ENCODE results near the gene NOP10.
A peak's percentile ranks its signal among the peaks of the same experiment; 100 is the strongest.
"Not testable (repeated sequence)": the region's sequence is repeated elsewhere in the genome, so short reads cannot be mapped to it uniquely, and the experiment has no call there.

NOP10 gene

GRCh38 chr15:34358948-34359347 is 16.0 kb upstream of the NOP10 start:
- ATAC-seq (no peak), DNase-seq (no peak)

- ATAC-seq (no peak), DNase-seq (no peak)
Observed at GRCh38 chr15:34358367-34358766, 15.4 kb upstream of the NOP10 start.

- DNase-seq (no peak), ATAC-seq (no peak)
Observed at GRCh38 chr15:34357653-34358052, 14.7 kb upstream of the NOP10 start.

- no peak for ATAC-seq
- no peak for DNase-seq
Observed at GRCh38 chr15:34355241-34355640, 12.3 kb upstream of the NOP10 start.

GRCh38 chr15:34354286-34354685 is 11.3 kb upstream of the NOP10 start:
- DNase-seq (no peak), ATAC-seq (no peak)

GRCh38 chr15:34353627-34354026 is 10.7 kb upstream of the NOP10 start:
- DNase-seq (no peak), ATAC-seq (no peak)

GRCh38 chr15:34352996-34353395 is 10.1 kb upstream of the NOP10 start:
- ATAC-seq, DNase-seq: not testable (repeated sequence)

GRCh38 chr15:34349769-34350168 is 6.8 kb upstream of the NOP10 start:
- ATAC-seq: no peak
- no peak for DNase-seq

- DNase-seq: no peak
- no peak for ATAC-seq
Observed at GRCh38 chr15:34348735-34349300, 5.9 kb upstream of the NOP10 start.

GRCh38 chr15:34347951-34348638 is 5.2 kb upstream of the NOP10 start:
- no peak for DNase-seq
- no peak for ATAC-seq

GRCh38 chr15:34342213-34342736 is 661 bp downstream of the NOP10 start:
- not testable (repeated sequence) for ATAC-seq, DNase-seq

- no peak for ATAC-seq
- DNase-seq: no peak
Observed at GRCh38 chr15:34341381-34342212, 1.3 kb downstream of the NOP10 start.

- DNase-seq (no peak), ATAC-seq (no peak)
Observed at GRCh38 chr15:34339946-34340345, 3.0 kb downstream of the NOP10 start.

- no peak for ATAC-seq
- no peak for DNase-seq
Observed at GRCh38 chr15:34338347-34338746, 4.6 kb downstream of the NOP10 start.

- ATAC-seq (peak; percentile 80), DNase-seq (peak; percentile 95)
Observed at GRCh38 chr15:34337557-34338306, 5.2 kb downstream of the NOP10 start, which contains the start of gene SLC12A6. Gene SLC12A6, minus strand, starts transcription at chr15:34337781. Its CDS starts 1,101 bp downstream, at chr15:34336680.

- DNase-seq (no peak), ATAC-seq (no peak)
Observed at GRCh38 chr15:34336991-34337556, 5.9 kb downstream of the NOP10 start.

- DNase-seq (no peak), ATAC-seq (no peak)
Observed at GRCh38 chr15:34336231-34336990, 6.5 kb downstream of the NOP10 start.

GRCh38 chr15:34335176-34336032 is 7.5 kb downstream of the NOP10 start:
- ATAC-seq (peak; percentile 11), DNase-seq (no peak)

GRCh38 chr15:34334672-34335071 is 8.3 kb downstream of the NOP10 start:
- ATAC-seq (no peak), DNase-seq (no peak)

GRCh38 chr15:34332553-34333120 is 10.3 kb downstream of the NOP10 start:
- ATAC-seq (no peak), DNase-seq (no peak)
